ENCODE results near the gene OLFML1. TPM values are rescaled to one million over a fixed set of nuclear protein-coding genes. Genes with fewer than 3 reads are reported as not detected.

OLFML1 gene
- total RNA-seq, 1 experiment from 2014 or later: not detected

GRCh38 chr11:7530013-7530640, 44.8 kb downstream of the OLFML1 start:
- Mint-ChIP-seq H3K4me1 (peaks cover 0 to 2% of the 10 kb centered on the region in 2 experiments; a peak in 1 of 4 replicates), H3K27ac (no peak overlapping the region), H3K27me3 (ENCODE audit: low read depth) (no peaks in the 10 kb centered on the region; the same call in 1 of the 2 replicates), H3K36me3 (ENCODE audit: insufficient read depth in 1 of 3, low read depth in 3 of 3) (no peaks in the 10 kb centered on the region), H3K4me3 (no peak overlapping the region), H3K9me3 (no peaks in the 10 kb centered on the region)
- no peak overlapping the region for H2AK5ac ChIP-seq (ENCODE audit: insufficient read length, low read length)
- H3K27ac ChIP-seq (ENCODE audit: insufficient read length, low read depth, low read length): no peak overlapping the region
- no peak overlapping the region for H4K8ac ChIP-seq (replicated peaks; ENCODE audit: insufficient read length, low read depth, low read length)
- H2BK15ac ChIP-seq (ENCODE audit: low read depth, low read length): no peak overlapping the region
- H3K9ac ChIP-seq (ENCODE audit: extremely low read depth, insufficient read length, low read length): no peak overlapping the region
- H3K56ac ChIP-seq (ENCODE audit: insufficient read length, low read depth, low read length): no peak overlapping the region
- no peak overlapping the region for H2BK120ac ChIP-seq (ENCODE audit: low read depth, low read length, poor library complexity, severe bottlenecking)
- no peak overlapping the region for H3T11ph ChIP-seq (ENCODE audit: low read length)
- no peak overlapping the region for H4K5ac ChIP-seq (ENCODE audit: insufficient read length, low read depth, low read length)
- H2BK12ac ChIP-seq (ENCODE audit: insufficient read length, low read depth, low read length): no peak overlapping the region
- H3K79me1 ChIP-seq (ENCODE audit: insufficient read depth, low read depth, low read length, poor library complexity, severe bottlenecking): no peaks in the 10 kb centered on the region
- DNase-seq: no peak
- no peak overlapping the region for H3K23ac ChIP-seq (ENCODE audit: insufficient read length, low read depth, low read length)
- no peaks in the 10 kb centered on the region for H3K9me3 ChIP-seq (ENCODE audit: control insufficient read depth, low read depth, low read length)
- no peak overlapping the region for H3K4ac ChIP-seq (ENCODE audit: low read depth, low read length)
- no peaks in the 10 kb centered on the region for H3K27me3 ChIP-seq (ENCODE audit: insufficient read depth, low read length)
- H3K4me1 ChIP-seq (ENCODE audit: insufficient read depth, low read length): no peaks in the 10 kb centered on the region
- H4K20me1 ChIP-seq (ENCODE audit: control insufficient read depth, insufficient read depth, insufficient read length): no peaks in the 10 kb centered on the region
- no peaks in the 10 kb centered on the region for H3K23me2 ChIP-seq (ENCODE audit: insufficient read length, low read depth, low read length, poor library complexity, severe bottlenecking)
- no peak overlapping the region for H4K91ac ChIP-seq (ENCODE audit: insufficient read length, low read depth, low read length)
- H3K79me2 ChIP-seq (ENCODE audit: insufficient read depth, low read length): no peaks in the 10 kb centered on the region
- H2BK5ac ChIP-seq (ENCODE audit: insufficient read length, low read length): no peak overlapping the region
- no peak overlapping the region for H3K18ac ChIP-seq (ENCODE audit: insufficient read length, low read depth, low read length)
- H2AFZ ChIP-seq (ENCODE audit: low read length): no peak overlapping the region
- no CpG with 5 or more reads among the region's 1 CpG for WGBS (ENCODE audit: extremely low coverage, insufficient read length, low lambda C conversion rate)
- TF ChIP-seq CTCF (conservative IDR thresholded peaks at IDR 0.05): no peak
- no peak overlapping the region for H2BK20ac ChIP-seq (ENCODE audit: low read depth, low read length, poor library complexity, severe bottlenecking)
- no peak overlapping the region for H3K4me2 ChIP-seq (ENCODE audit: insufficient read depth, insufficient read length, low read length)
- H3K14ac ChIP-seq (ENCODE audit: insufficient read depth, low read length): no peak overlapping the region
